D721Med (cell line): ENCODE results near the gene GPR162.

ENCODE experiments used
- DNase-seq: peaks from one replicate; pipeline ENCODE4 v3.0.0; 2011; ENCODE audit warnings: low spot score; ENCODE audit not compliant: insufficient read length
- FAIRE-seq: peaks from 2 replicates; lab custom pipeline; 2011; peaks lifted over from hg19 to GRCh38; lab: Jason Lieb, UNC
- CTCF ChIP-seq: IDR thresholded peaks from 2 replicates; pipeline ENCODE4 v1.5.1; 2012; ENCODE audit warnings: mild to moderate bottlenecking, control low read depth; ENCODE audit not compliant: insufficient read depth; ENCODE audit errors: missing control alignments

The GPR162 gene

GRCh38 chr12:6851153-6851920 is 29.7 kb downstream of the GPR162 start, which contains the start of gene CDCA3:
Gene CDCA3, minus strand, starts transcription at chr12:6851286. Its CDS starts 334 bp downstream, at chr12:6850952.
- FAIRE-seq = no peak
- peak; percentile 94 for DNase-seq
- TF ChIP-seq CTCF = no peak

DNA sequence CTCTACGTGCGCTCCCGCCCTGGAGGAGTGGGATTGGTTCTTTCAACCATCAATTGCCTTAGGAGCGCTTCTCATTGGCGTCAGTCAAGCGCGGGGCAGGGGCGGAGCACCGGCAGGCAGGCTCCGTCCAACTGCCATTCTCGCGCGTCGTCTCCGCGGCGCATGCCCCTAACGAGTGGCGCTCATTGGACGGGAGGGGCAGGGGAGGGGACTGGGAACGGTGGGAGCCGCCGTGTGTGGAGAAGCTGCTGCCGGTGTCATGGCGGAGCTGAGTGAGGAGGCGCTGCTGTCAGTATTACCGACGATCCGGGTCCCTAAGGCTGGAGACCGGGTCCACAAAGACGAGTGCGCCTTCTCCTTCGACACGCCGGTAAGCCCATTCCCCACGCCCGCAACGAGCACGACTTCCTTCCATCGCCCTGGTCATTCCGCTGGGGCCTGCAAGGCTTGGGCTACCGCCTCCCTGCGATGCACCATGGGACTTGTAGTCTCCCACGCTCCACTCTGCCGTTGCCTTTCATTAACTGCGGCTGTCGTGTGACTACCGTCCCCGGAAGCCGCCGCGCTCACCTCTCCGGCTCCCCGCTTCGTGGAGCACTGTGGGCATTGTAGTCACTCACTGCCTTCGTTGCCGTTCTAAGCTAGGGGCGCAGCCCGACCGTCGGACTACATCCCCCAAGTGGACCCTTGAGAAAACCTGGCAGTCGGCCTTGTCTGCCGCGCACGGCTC is 30.5 kb downstream of the GPR162 start, which contains the start of gene USP5:
TSS of gene USP5 (plus strand) at position 230 of the 730 bp plus-strand sequence. CDS start at position 260, 30 bp downstream.
- TF ChIP-seq CTCF = no peak
- FAIRE-seq (peak; percentile 32), DNase-seq (peak; percentile 70)

- FAIRE-seq (no peak), DNase-seq (no peak)
- TF ChIP-seq CTCF = no peak
Measured at GRCh38 chr12:6852651-6853354, 31.2 kb downstream of the GPR162 start.

GRCh38 chr12:6853626-6854025 is 32.0 kb downstream of the GPR162 start:
- FAIRE-seq = no peak
- TF ChIP-seq CTCF = no peak
- no peak for DNase-seq

DNA sequence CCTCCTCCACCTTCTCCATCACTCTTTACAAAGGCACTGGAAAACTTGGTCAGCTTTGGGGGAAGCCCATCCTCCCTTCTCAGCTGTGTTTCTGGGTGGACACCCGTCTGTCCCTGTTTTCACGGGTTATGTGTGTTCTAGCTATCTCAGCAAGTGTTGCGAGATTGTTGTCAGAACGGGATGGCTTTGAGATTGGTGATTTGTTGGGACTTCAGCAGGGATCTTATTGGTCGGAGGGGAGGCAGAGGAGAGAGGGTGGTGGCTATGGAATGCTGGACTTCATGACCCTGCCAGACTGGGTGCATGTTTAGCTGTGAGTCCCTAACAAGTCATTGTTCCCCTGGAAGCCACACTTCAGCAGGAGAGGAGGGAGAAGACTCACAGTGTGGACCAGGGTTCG is 32.4 kb downstream of the GPR162 start:
- no peak for DNase-seq
- no peak for FAIRE-seq
- no peak for TF ChIP-seq CTCF

DNA sequence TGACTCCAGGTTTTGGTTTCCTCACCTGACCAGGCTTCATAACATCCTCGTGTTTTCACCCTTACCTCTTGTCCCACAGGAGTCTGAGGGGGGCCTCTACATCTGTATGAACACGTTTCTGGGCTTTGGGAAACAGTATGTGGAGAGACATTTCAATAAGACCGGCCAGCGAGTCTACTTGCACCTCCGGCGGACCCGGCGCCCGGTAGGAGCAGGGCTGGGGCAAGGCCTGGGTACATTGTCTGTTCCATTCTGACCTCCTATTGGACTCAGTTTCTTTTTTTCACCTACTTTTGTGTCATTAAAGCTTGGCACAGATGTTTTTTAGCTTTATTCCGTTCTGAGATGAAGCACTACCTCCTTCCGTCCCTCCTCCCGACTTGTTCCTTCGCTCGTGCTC is 33.7 kb downstream of the GPR162 start:
- TF ChIP-seq CTCF = no peak
- FAIRE-seq (no peak), DNase-seq (no peak)
